ENCODE measurements around the gene ZNF343. TPM values are rescaled to one million over a fixed set of nuclear protein-coding genes. Genes with fewer than 3 reads are reported as not detected.

ZNF343 gene
- total and polyA plus RNA-seq, 2 experiments from 2014 or later: 6.5 to 13.0 TPM

GRCh38 chr20:2541940-2542339, 33.2 kb upstream of the ZNF343 start:
- Histone ChIP-seq H3K4me1 (ENCODE audit: low read depth) (no peaks in the 10 kb centered on the region), H3K27ac (no peak overlapping the region), H3K9me3 (ENCODE audit: low read depth) (no peaks in the 10 kb centered on the region), H3K36me3 (no peaks in the 10 kb centered on the region), H3K27me3 (peaks cover 34% of the 10 kb centered on the region), H3K4me3 (no peak overlapping the region)
- no peak for TF ChIP-seq CTCF (IDR thresholded peaks at IDR 0.05; ENCODE audit: low read depth, low read length)
- no peak for DNase-seq (ENCODE audit: low read depth in 1 of 2, low spot score in 1 of 2)

DNA sequence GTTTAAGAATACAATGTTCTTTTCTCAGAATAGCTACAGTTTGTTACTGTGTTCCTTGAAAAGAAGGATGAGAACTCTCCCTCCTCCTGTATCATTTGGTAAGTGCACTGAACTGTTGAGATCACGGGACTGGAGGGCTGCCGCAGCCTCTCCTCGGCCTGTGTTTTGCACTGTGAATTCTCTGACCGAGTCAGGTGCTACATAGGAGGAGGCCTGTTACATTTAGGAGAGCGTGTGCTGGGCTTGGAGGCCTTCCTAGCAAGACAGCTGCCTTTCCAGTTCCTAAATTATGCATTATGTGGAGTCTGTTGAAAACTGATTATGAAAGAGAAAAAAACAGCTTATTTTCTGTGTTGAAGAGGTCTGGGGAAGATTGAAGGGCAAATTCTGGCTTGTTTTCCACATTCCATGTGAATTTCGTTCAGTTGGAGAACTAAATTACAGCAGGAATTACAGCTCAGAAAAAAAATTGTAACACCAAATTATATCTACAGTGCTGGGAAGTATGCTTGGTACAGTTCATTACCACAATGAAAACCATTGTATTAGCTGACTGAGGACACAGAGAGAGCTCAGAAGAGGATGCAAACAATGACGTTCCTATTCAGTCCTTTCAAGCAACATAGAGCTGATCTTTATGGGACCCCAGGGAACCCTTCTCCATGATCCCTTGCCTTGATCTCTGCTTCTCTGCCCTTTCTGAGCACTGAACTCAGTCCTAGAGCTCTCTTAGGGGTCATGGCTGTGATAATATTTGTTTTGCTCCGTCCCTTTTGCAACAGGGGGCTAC, 30.4 kb upstream of the ZNF343 start:
- Histone ChIP-seq H3K27me3 (peaks cover 8% of the 10 kb centered on the region), H3K27ac (no peak overlapping the region)

GRCh38 chr20:2538356-2538755, 29.6 kb upstream of the ZNF343 start:
- H3K4me3 ChIP-seq: no peak overlapping the region
- TF ChIP-seq CTCF (IDR thresholded peaks at IDR 0.05; ENCODE audit: low read depth, low read length): no peak

More for the DNA sequence above, 30.4 kb upstream of the ZNF343 start:
- TF ChIP-seq CTCF (IDR thresholded peaks at IDR 0.05; ENCODE audit: low read depth, low read length): no peak
- Histone ChIP-seq H3K9me3 (ENCODE audit: low read depth) (no peaks in the 10 kb centered on the region), H3K4me1 (ENCODE audit: low read depth) (no peaks in the 10 kb centered on the region), H3K36me3 (no peaks in the 10 kb centered on the region), H3K4me3 (no peak overlapping the region)
- DNase-seq (ENCODE audit: low read depth in 1 of 2, low spot score in 1 of 2): no peak

DNA sequence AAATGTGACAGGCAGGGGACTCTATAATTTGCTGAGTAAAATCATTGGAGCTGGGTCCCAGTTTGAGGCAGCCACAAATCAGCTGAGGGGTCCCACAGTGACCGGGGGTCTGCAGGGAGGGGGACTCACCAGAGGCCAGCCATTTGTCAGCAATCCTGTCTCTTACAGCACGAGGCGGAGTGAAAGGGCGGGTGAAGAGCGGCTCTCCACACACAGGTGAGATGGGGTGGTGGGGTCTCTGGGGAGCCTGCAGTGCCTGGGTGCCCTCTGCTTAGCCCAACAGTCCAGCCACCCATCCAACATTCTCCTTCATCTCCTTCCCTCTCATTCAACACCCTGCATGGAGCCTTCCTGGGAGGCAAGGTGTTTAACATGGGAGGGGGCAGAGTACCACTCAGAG, 28.4 kb upstream of the ZNF343 start:
- no peak overlapping the region for H3K27ac ChIP-seq
- H3K4me1 ChIP-seq (ENCODE audit: low read depth): no peaks in the 10 kb centered on the region
- H3K4me3 ChIP-seq: no peak overlapping the region
- DNase-seq (ENCODE audit: low read depth in 1 of 2, low spot score in 1 of 2): no peak
- no peak for TF ChIP-seq CTCF (IDR thresholded peaks at IDR 0.05; ENCODE audit: low read depth, low read length)
- no peaks in the 10 kb centered on the region for H3K36me3 ChIP-seq
- peaks cover 5% of the 10 kb centered on the region for H3K27me3 ChIP-seq
- no peaks in the 10 kb centered on the region for H3K9me3 ChIP-seq (ENCODE audit: low read depth)

More at GRCh38 chr20:2538356-2538755, 29.6 kb upstream of the ZNF343 start:
- no peak for DNase-seq (ENCODE audit: low read depth in 1 of 2, low spot score in 1 of 2)
- Histone ChIP-seq H3K27me3 (peaks cover 8% of the 10 kb centered on the region), H3K4me1 (ENCODE audit: low read depth) (no peaks in the 10 kb centered on the region), H3K27ac (no peak overlapping the region), H3K9me3 (ENCODE audit: low read depth) (no peaks in the 10 kb centered on the region), H3K36me3 (no peaks in the 10 kb centered on the region)

GRCh38 chr20:2536560-2536986, 27.9 kb upstream of the ZNF343 start, which contains the start of gene TMC2:
TSS of gene TMC2 (plus strand) at chr20:2536573. CDS start at chr20:2536622, 49 bp downstream.
- DNase-seq (ENCODE audit: low read depth in 1 of 2, low spot score in 1 of 2): no peak
- Histone ChIP-seq H3K36me3 (no peaks in the 10 kb centered on the region), H3K27ac (no peak within 1 kb of the TSS), H3K27me3 (peaks cover 2% of the 10 kb centered on the region), H3K4me1 (ENCODE audit: low read depth) (no peaks in the 10 kb centered on the region), H3K4me3 (no peak within 1 kb of the TSS), H3K9me3 (ENCODE audit: low read depth) (no peaks in the 10 kb centered on the region)
- no peak for TF ChIP-seq CTCF (IDR thresholded peaks at IDR 0.05; ENCODE audit: low read depth, low read length)
